Lung microvascular endothelial cell (primary cell): Measurements from ENCODE around the gene FPR3. TPM values are rescaled to one million over a fixed set of nuclear protein-coding genes. Genes with fewer than 3 reads are reported as not detected.

Experiments used
- total RNA-seq: library from RNA; depleted of rRNA; stranded (reverse); fragments of >200 nt; gene quantifications from 2 replicates; pipeline ENCODE4 v1.2.1, GENCODE V29; 2014

The FPR3 gene
- total RNA-seq, 1 donor from 2014 or later: under 0.01 TPM

Other genes starting within 250 kb of the FPR3 start
- gene ZNF175, start 223.9 kb upstream of the FPR3 start, total RNA-seq: 2.4 and 3.4 TPM in 2 replicates
- gene SIGLEC5, start 164.8 kb upstream of the FPR3 start, total RNA-seq: not detected in 2 replicates
- gene SIGLEC14, start 148.3 kb upstream of the FPR3 start, total RNA-seq: not detected in 2 replicates
- 3.9 and 7.7 TPM in 2 replicates for gene SPACA6, start 101.8 kb upstream of the FPR3 start, total RNA-seq
- gene HAS1, start 71.2 kb upstream of the FPR3 start, total RNA-seq: 0.20 and 0.22 TPM in 2 replicates
- gene FPR1, start 43.3 kb upstream of the FPR3 start, total RNA-seq: not detected in 2 replicates
- gene FPR2, start 34.0 kb upstream of the FPR3 start, total RNA-seq: not detected in 2 replicates
- 1.3 and 2.6 TPM in 2 replicates for gene ZNF577, start 92.8 kb downstream of the FPR3 start, total RNA-seq
- 5.2 and 8.7 TPM in 2 replicates for gene ZNF649, start 109.9 kb downstream of the FPR3 start, total RNA-seq
- 6.8 and 8.9 TPM in 2 replicates for gene ZNF613, start 132.3 kb downstream of the FPR3 start, total RNA-seq
- 6.5 and 9.9 TPM in 2 replicates for gene ZNF350, start 191.7 kb downstream of the FPR3 start, total RNA-seq
- gene ZNF615, start 213.1 kb downstream of the FPR3 start, total RNA-seq: 5.0 and 7.7 TPM in 2 replicates
- gene ZNF614, start 233.2 kb downstream of the FPR3 start, total RNA-seq: 7.0 and 7.5 TPM in 2 replicates